IPS-18c (cell line): ENCODE data around the gene RNF44.
A peak's percentile ranks its signal among the peaks of the same experiment; 100 is the strongest.
"Not testable (repeated sequence)": the region's sequence is repeated elsewhere in the genome, so short reads cannot be mapped to it uniquely, and the experiment has no call there.

ENCODE experiments used
- H3K4me3 ChIP-seq: 2 replicates; pipeline ENCODE4 v1.7.0; 2013; ENCODE audit warnings: low read depth, mild to moderate bottlenecking, low read length, moderate library complexity; ENCODE audit not compliant: insufficient read depth
- H3K9me3 ChIP-seq: one replicate; pipeline ENCODE4 v1.6.1; 2013; ENCODE audit warnings: mild to moderate bottlenecking, low read length, moderate library complexity; ENCODE audit not compliant: control insufficient read depth, insufficient read depth

The RNF44 gene

GRCh38 chr5:176559683-176560082 lies 22.5 kb upstream of the RNF44 start:
- no peak overlapping the region for H3K4me3 ChIP-seq

GRCh38 chr5:176557846-176558245 lies 20.6 kb upstream of the RNF44 start:
- Histone ChIP-seq H3K4me3 (no peak overlapping the region), H3K9me3 (no peaks in the 10 kb centered on the region)

More at GRCh38 chr5:176559683-176560082, 22.5 kb upstream of the RNF44 start:
- H3K9me3 ChIP-seq: no peaks in the 10 kb centered on the region

GRCh38 chr5:176553260-176554085 lies 16.3 kb upstream of the RNF44 start:
- no peaks in the 10 kb centered on the region for H3K9me3 ChIP-seq
- H3K4me3 ChIP-seq: no peak overlapping the region

- Histone ChIP-seq H3K9me3 (no peaks in the 10 kb centered on the region), H3K4me3 (no peak overlapping the region)
Observed at GRCh38 chr5:176552332-176552869, 15.2 kb upstream of the RNF44 start.

- H3K9me3 ChIP-seq, H3K4me3 ChIP-seq: not testable (repeated sequence)
Observed at GRCh38 chr5:176550937-176551336, 13.7 kb upstream of the RNF44 start.

- Histone ChIP-seq H3K4me3 (no peak overlapping the region), H3K9me3 (no peaks in the 10 kb centered on the region)
Observed at GRCh38 chr5:176550275-176550831, 13.2 kb upstream of the RNF44 start.

GRCh38 chr5:176549871-176550270 lies 12.7 kb upstream of the RNF44 start:
- no peaks in the 10 kb centered on the region for H3K9me3 ChIP-seq
- H3K4me3 ChIP-seq: no peak overlapping the region

- Histone ChIP-seq H3K4me3 (no peak within 1 kb of the TSS), H3K9me3 (no peaks in the 10 kb centered on the region)
Observed at GRCh38 chr5:176548967-176549444, 11.8 kb upstream of the RNF44 start, which contains the start of gene CDHR2. CDHR2 (plus strand) TSS chr5:176549342; CDS start chr5:176565353, 16,011 bp downstream.

- H3K4me3 ChIP-seq: no peak overlapping the region
Observed at GRCh38 chr5:176547802-176548201, 10.6 kb upstream of the RNF44 start.

GRCh38 chr5:176545737-176546509 lies 8.7 kb upstream of the RNF44 start:
- Histone ChIP-seq H3K4me3 (no peak overlapping the region), H3K9me3 (no peaks in the 10 kb centered on the region)

More at GRCh38 chr5:176547802-176548201, 10.6 kb upstream of the RNF44 start:
- no peaks in the 10 kb centered on the region for H3K9me3 ChIP-seq

GRCh38 chr5:176545388-176545736 lies 8.2 kb upstream of the RNF44 start:
- Histone ChIP-seq H3K4me3 (no peak overlapping the region), H3K9me3 (no peaks in the 10 kb centered on the region)

GRCh38 chr5:176543428-176544182 lies 6.4 kb upstream of the RNF44 start:
- H3K4me3 ChIP-seq: peak overlapping the region; percentile 77
- no peaks in the 10 kb centered on the region for H3K9me3 ChIP-seq

- H3K4me3 ChIP-seq: peak overlapping the region; percentile 77
Observed at GRCh38 chr5:176542596-176543427, 5.6 kb upstream of the RNF44 start.

GRCh38 chr5:176542135-176542595 lies 5.0 kb upstream of the RNF44 start:
- H3K4me3 ChIP-seq: peak overlapping the region; percentile 70
- H3K9me3 ChIP-seq: no peaks in the 10 kb centered on the region

More at GRCh38 chr5:176542596-176543427, 5.6 kb upstream of the RNF44 start:
- H3K9me3 ChIP-seq: no peaks in the 10 kb centered on the region

GRCh38 chr5:176541338-176542134 lies 4.3 kb upstream of the RNF44 start:
- Histone ChIP-seq H3K4me3 (peak overlapping the region; percentile 25; the same call in 1 of the 2 replicates), H3K9me3 (no peaks in the 10 kb centered on the region)
